ENCODE measurements around the gene KMT2D. TPM values are rescaled to one million over a fixed set of nuclear protein-coding genes. Genes with fewer than 3 reads are reported as not detected.

The KMT2D gene
- total RNA-seq, 2 experiments from 2014 or later = 41.8 to 129 TPM

GRCh38 chr12:49088150-49088931, 27.7 kb upstream of the KMT2D start:
- Histone ChIP-seq H3K9me3 (ENCODE audit: low read length) (no peaks in the 10 kb centered on the region), H3K79me2 (ENCODE audit: insufficient read depth, low read depth, low read length) (no peaks in the 10 kb centered on the region), H2AFZ (ENCODE audit: low read length) (peak overlapping the region; percentile 74), H3K4me2 (ENCODE audit: low read length) (peak overlapping the region; percentile 59), H4K20me1 (ENCODE audit: insufficient read depth, low read length) (no peaks in the 10 kb centered on the region), H3K36me3 (ENCODE audit: insufficient read depth, low read length) (no peaks in the 10 kb centered on the region), H3K4me1 (ENCODE audit: insufficient read depth, low read length, poor library complexity, severe bottlenecking) (peaks cover 19% of the 10 kb centered on the region), H3K4me3 (ENCODE audit: low read depth, low read length, poor library complexity, severe bottlenecking) (peak overlapping the region; percentile 21), H3K9me2 (ENCODE audit: insufficient read depth, low read length) (no peaks in the 10 kb centered on the region), H3K27ac (ENCODE audit: low read depth, low read length, poor library complexity, severe bottlenecking) (no peak overlapping the region)
- BruUV-seq (replicated peaks) = no TSS peak
- peak; percentile 84 for DNase-seq (ENCODE audit: low spot score)
- intact Hi-C loops (cut with micrococcal nuclease; ENCODE audit: unreplicated experiment) = loop anchor here (1.0 kb wide), 2 partner anchors 33 to 147 kb away; no protein-coding TSS in a partner anchor
- POLR2A ChIA-PET = interaction anchor here (0.5 to 1.1 kb wide), 5 partner anchors 10 to 306 kb away, joined by 3 to 5 read pairs (median 4); no protein-coding TSS in a partner anchor
- CTCF ChIA-PET (ENCODE audit: unreplicated experiment) = interaction anchor here (0.6 to 1.8 kb wide), 9 partner anchors 10 to 137 kb away, joined by 3 to 6 read pairs (median 4); partner anchors contain the start of genes DDN and TUBA1B
- TF ChIP-seq EZH2phosphoT487 (IDR thresholded peaks at IDR 0.05; ENCODE audit: borderline replicate concordance, low read depth, low read length) (no peak), CTCF (conservative IDR thresholded peaks at IDR 0.05; ENCODE audit: low read length) (peak; percentile 92)

GRCh38 chr12:49086116-49086515, 25.5 kb upstream of the KMT2D start:
- intact Hi-C loops (cut with micrococcal nuclease; ENCODE audit: unreplicated experiment) = no loop called here

More at GRCh38 chr12:49086116-49086515, 25.5 kb upstream of the KMT2D start:
- POLR2A ChIA-PET = interaction anchor here (0.6 to 1.1 kb wide), 2 partner anchors 15 to 20 kb away, joined by 3 read pairs; no protein-coding TSS in a partner anchor
- BruUV-seq (replicated peaks) = no TSS peak
- H3K27ac ChIP-seq (ENCODE audit: low read depth, low read length, poor library complexity, severe bottlenecking) = no peak overlapping the region
- CTCF ChIA-PET (ENCODE audit: unreplicated experiment) = no interaction called here
- peaks cover 12% of the 10 kb centered on the region for H3K4me1 ChIP-seq (ENCODE audit: insufficient read depth, low read length, poor library complexity, severe bottlenecking)
- H3K4me2 ChIP-seq (ENCODE audit: low read length) = no peak overlapping the region
- H3K36me3 ChIP-seq (ENCODE audit: insufficient read depth, low read length) = no peaks in the 10 kb centered on the region
- H3K4me3 ChIP-seq (ENCODE audit: low read depth, low read length, poor library complexity, severe bottlenecking) = no peak overlapping the region
- no peaks in the 10 kb centered on the region for H4K20me1 ChIP-seq (ENCODE audit: insufficient read depth, low read length)
- H3K9me2 ChIP-seq (ENCODE audit: insufficient read depth, low read length) = no peaks in the 10 kb centered on the region
- TF ChIP-seq CTCF (conservative IDR thresholded peaks at IDR 0.05; ENCODE audit: low read length) = no peak
- no peak for TF ChIP-seq EZH2phosphoT487 (IDR thresholded peaks at IDR 0.05; ENCODE audit: borderline replicate concordance, low read depth, low read length)
- no peaks in the 10 kb centered on the region for H3K79me2 ChIP-seq (ENCODE audit: insufficient read depth, low read depth, low read length)
- no peaks in the 10 kb centered on the region for H3K9me3 ChIP-seq (ENCODE audit: low read length)
- no peak overlapping the region for H2AFZ ChIP-seq (ENCODE audit: low read length)
- DNase-seq (ENCODE audit: low spot score) = no peak
